Thyroid gland (tissue), 4 donors: ENCODE results near the gene LPP.

Source experiments
- POLR2A ChIP-seq, 2 donors: fragments of 450-650 bp; IDR thresholded peaks; one replicate each; pipeline ENCODE4 v1.6.1; 2017; ENCODE audit warnings: antibody characterized with exemption in 2 of 2, mild to moderate bottlenecking in 2 of 2, moderate library complexity in 1 of 2
- TF ChIP-seq, protein P1 (sequence below), 6 experiments: fragments of 200-600 bp in 3 of 6; fragments of 450-650 bp in 3 of 6; sonication (generic) in 3 of 6; IDR thresholded peaks; one replicate each; pipeline ENCODE4 v1.5.1; 2016 to 2019; ENCODE audit warnings: antibody characterized with exemption in 6 of 6, mild to moderate bottlenecking in 2 of 6, inconsistent platforms in 1 of 6, moderate library complexity in 1 of 6

DNA sequence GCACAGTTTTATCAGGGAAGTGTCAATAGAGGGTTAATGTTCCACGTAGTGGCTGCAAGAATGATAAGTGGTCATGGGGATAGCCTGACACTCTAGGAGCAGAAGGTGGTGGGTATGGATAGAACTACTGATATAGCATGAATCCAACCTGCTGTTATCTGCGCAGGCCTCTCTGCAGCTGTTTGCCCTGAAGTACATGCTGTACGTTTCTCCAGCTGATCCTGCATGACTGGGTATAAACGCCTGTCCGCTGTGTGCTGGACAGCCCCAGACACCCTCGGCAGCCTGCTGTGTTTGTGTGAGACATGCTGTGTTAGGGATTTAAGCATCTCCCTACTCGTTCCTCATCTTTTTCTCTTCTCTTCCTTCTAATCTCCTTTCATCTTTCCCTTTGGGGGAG lies 87.1 kb downstream of the LPP start:
- TF ChIP-seq POLR2A (IDR thresholded peaks at IDR 0.05) = no peak
- TF ChIP-seq, protein P1, sequence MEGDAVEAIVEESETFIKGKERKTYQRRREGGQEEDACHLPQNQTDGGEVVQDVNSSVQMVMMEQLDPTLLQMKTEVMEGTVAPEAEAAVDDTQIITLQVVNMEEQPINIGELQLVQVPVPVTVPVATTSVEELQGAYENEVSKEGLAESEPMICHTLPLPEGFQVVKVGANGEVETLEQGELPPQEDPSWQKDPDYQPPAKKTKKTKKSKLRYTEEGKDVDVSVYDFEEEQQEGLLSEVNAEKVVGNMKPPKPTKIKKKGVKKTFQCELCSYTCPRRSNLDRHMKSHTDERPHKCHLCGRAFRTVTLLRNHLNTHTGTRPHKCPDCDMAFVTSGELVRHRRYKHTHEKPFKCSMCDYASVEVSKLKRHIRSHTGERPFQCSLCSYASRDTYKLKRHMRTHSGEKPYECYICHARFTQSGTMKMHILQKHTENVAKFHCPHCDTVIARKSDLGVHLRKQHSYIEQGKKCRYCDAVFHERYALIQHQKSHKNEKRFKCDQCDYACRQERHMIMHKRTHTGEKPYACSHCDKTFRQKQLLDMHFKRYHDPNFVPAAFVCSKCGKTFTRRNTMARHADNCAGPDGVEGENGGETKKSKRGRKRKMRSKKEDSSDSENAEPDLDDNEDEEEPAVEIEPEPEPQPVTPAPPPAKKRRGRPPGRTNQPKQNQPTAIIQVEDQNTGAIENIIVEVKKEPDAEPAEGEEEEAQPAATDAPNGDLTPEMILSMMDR (IDR thresholded peaks at IDR 0.05) = no peak
